ENCODE results near the gene TUG1.

- TF ChIP-seq CTCF (conservative IDR thresholded peaks at IDR 0.05 in 1 of 2, IDR thresholded peaks at IDR 0.05 in 1 of 2; ENCODE audit: extremely low read depth in 1 of 2, insufficient read depth in 1 of 2, low read depth in 1 of 2, low read length in 2 of 2) (no peak), EZH2 (IDR thresholded peaks at IDR 0.05; ENCODE audit: borderline replicate concordance, low read length) (no peak)
Observed at GRCh38 chr22:31001124-31001770, 32.2 kb downstream of the TUG1 start.
